GM23338 (cell line): ENCODE data around the gene AMOTL1. TPM values are rescaled to one million over a fixed set of nuclear protein-coding genes. Genes with fewer than 3 reads are reported as not detected.

Experiments
- ATAC-seq: fragments of 200-7000 bp; cut with Tn5 transposase; 3 replicates; pipeline ENCODE4 v1.9.1; 2020
- DNase-seq: peaks from one replicate; pipeline ENCODE4 v3.0.0-alpha.2; 2015; ENCODE audit warnings: low spot score
- H2AFZ ChIP-seq: fragments of 200-600 bp; sonication (generic); 2 replicates; pipeline ENCODE4 v1.8.0; 2016; ENCODE audit warnings: antibody characterized with exemption, mild to moderate bottlenecking, moderate library complexity
- H3F3A ChIP-seq: fragments of 200-600 bp; sonication (generic); replicated peaks from 2 replicates; pipeline ENCODE4 v1.8.0; 2017; ENCODE audit warnings: antibody characterized with exemption, mixed run types, low read depth
- H3K27ac ChIP-seq: fragments of 200-600 bp; sonication (generic); 2 replicates; pipeline ENCODE4 v1.6.1; 2016; ENCODE audit warnings: low read depth
- H3K27me3 ChIP-seq: fragments of 200-600 bp; sonication (generic); 2 replicates; pipeline ENCODE4 v1.8.0; 2016; ENCODE audit warnings: mild to moderate bottlenecking, mixed run types, moderate library complexity; ENCODE audit not compliant: insufficient read depth
- H3K36me3 ChIP-seq: fragments of 200-600 bp; sonication (generic); 2 replicates; pipeline ENCODE4 v1.8.0; 2016; ENCODE audit warnings: mild to moderate bottlenecking; ENCODE audit not compliant: insufficient read depth
- H3K4me1 ChIP-seq: fragments of 200-600 bp; sonication (generic); 2 replicates; pipeline ENCODE4 v1.8.0; 2016; ENCODE audit warnings: mild to moderate bottlenecking, moderate library complexity; ENCODE audit not compliant: insufficient read depth
- H3K4me2 ChIP-seq: fragments of 200-600 bp; sonication (generic); 2 replicates; pipeline ENCODE4 v1.7.1; 2017; ENCODE audit warnings: mixed run types
- H3K4me3 ChIP-seq: fragments of 200-600 bp; sonication (generic); 2 replicates; pipeline ENCODE4 v1.6.1; 2016; ENCODE audit warnings: mixed run types
- H3K79me2 ChIP-seq: fragments of 200-600 bp; sonication (generic); replicated peaks from 2 replicates; pipeline ENCODE4 v1.8.0; 2017; ENCODE audit warnings: mild to moderate bottlenecking; ENCODE audit not compliant: insufficient read depth
- H3K9me2 ChIP-seq: fragments of 200-600 bp; sonication (generic); 2 replicates; pipeline ENCODE4 v1.8.0; 2017; ENCODE audit not compliant: insufficient read depth
- H4K20me1 ChIP-seq: fragments of 200-600 bp; sonication (generic); replicated peaks from 2 replicates; pipeline ENCODE4 v1.8.0; 2017; ENCODE audit warnings: mild to moderate bottlenecking; ENCODE audit not compliant: insufficient read depth
- H3K27ac Mint-ChIP-seq: 2 replicates; pipeline ENCODE4 v1.8.0; 2020; ENCODE audit warnings: inconsistent platforms, mild to moderate bottlenecking, moderate library complexity, mixed read lengths
- H3K27me3 Mint-ChIP-seq: 3 replicates; pipeline ENCODE4 v1.8.0; 2022; ENCODE audit warnings: low read depth, mild to moderate bottlenecking, moderate library complexity, mixed read lengths, inconsistent platforms; ENCODE audit not compliant: insufficient read depth, poor library complexity
- H3K36me3 Mint-ChIP-seq: 3 replicates; pipeline ENCODE4 v1.8.0; 2021; ENCODE audit warnings: low read depth, mild to moderate bottlenecking, inconsistent platforms, moderate library complexity, mixed read lengths
- H3K4me1 Mint-ChIP-seq: 3 replicates; pipeline ENCODE4 v1.8.0; 2020; ENCODE audit warnings: mild to moderate bottlenecking, inconsistent platforms, mixed read lengths
- H3K4me3 Mint-ChIP-seq: 3 replicates; pipeline ENCODE4 v1.8.0; 2021; ENCODE audit warnings: moderate library complexity, mild to moderate bottlenecking, inconsistent platforms, mixed read lengths
- H3K9me3 Mint-ChIP-seq: 3 replicates; pipeline ENCODE4 v1.8.0; 2020; ENCODE audit warnings: moderate library complexity, mild to moderate bottlenecking, inconsistent platforms, mixed read lengths
- CREB1 ChIP-seq: fragments of 250-450 bp; sonication (Bioruptor Pico); IDR thresholded peaks from 2 replicates; pipeline ENCODE4 v1.5.0; 2020; ENCODE audit warnings: low read depth, mild to moderate bottlenecking, moderate library complexity
- CTCF ChIP-seq, 2 experiments: fragments of 200-600 bp in 1 of 2; sonication (generic) in 1 of 2; conservative IDR thresholded peaks; 2 replicates each; pipeline versions ENCODE4 v1.5.1 to v1.6.1; 2016 to 2017; ENCODE audit warnings: antibody characterized with exemption in 2 of 2, low read depth in 2 of 2, mild to moderate bottlenecking in 2 of 2, moderate library complexity in 1 of 2
- ETS1 ChIP-seq: IDR thresholded peaks from 2 replicates; pipeline ENCODE4 v1.6.1; 2016; ENCODE audit warnings: antibody characterized with exemption
- EZH2 ChIP-seq: fragments of 200-600 bp; sonication (generic); IDR thresholded peaks from one replicate; pipeline ENCODE4 v1.8.0; 2017; ENCODE audit warnings: antibody characterized with exemption, mild to moderate bottlenecking, low read depth; ENCODE audit not compliant: unreplicated experiment
- EZH2phosphoT487 ChIP-seq: fragments of 200-600 bp; sonication (generic); IDR thresholded peaks from one replicate; pipeline ENCODE4 v1.8.1; 2018; ENCODE audit warnings: antibody characterized with exemption; ENCODE audit not compliant: unreplicated experiment
- JUNB ChIP-seq: IDR thresholded peaks from one replicate; pipeline ENCODE4 v1.6.1; 2016; ENCODE audit warnings: antibody characterized with exemption; ENCODE audit not compliant: unreplicated experiment
- NANOG ChIP-seq: IDR thresholded peaks from 2 replicates; pipeline ENCODE4 v1.6.1; 2016; ENCODE audit warnings: antibody characterized with exemption, borderline replicate concordance
- POLR2AphosphoS5 ChIP-seq: IDR thresholded peaks from 2 replicates; pipeline ENCODE4 v1.6.1; 2016; ENCODE audit warnings: antibody characterized with exemption, low read depth
- REST ChIP-seq: IDR thresholded peaks from one replicate; pipeline ENCODE4 v1.6.1; 2018; ENCODE audit warnings: antibody characterized with exemption; ENCODE audit not compliant: unreplicated experiment
- STAT1 ChIP-seq: IDR thresholded peaks from one replicate; pipeline ENCODE4 v1.6.1; 2016; ENCODE audit warnings: antibody characterized with exemption; ENCODE audit not compliant: unreplicated experiment
- ZNF114 ChIP-seq: fragments of 250-450 bp; sonication (Bioruptor Pico); IDR thresholded peaks from 2 replicates; pipeline ENCODE4 v1.5.0; 2020; ENCODE audit warnings: mild to moderate bottlenecking, moderate library complexity
- ZNF331 ChIP-seq: fragments of 250-450 bp; sonication (Bioruptor Pico); IDR thresholded peaks from 2 replicates; pipeline ENCODE4 v1.5.0; 2020; ENCODE audit warnings: low read depth, mild to moderate bottlenecking, moderate library complexity
- ZNF462 ChIP-seq: fragments of 250-450 bp; sonication (Bioruptor Pico); IDR thresholded peaks from 2 replicates; pipeline ENCODE4 v1.5.0; 2020; ENCODE audit warnings: mild to moderate bottlenecking, moderate library complexity
- polyA plus RNA-seq: library from polyadenylated mRNA; unstranded; fragments of >200 nt; fragmentation: Nextera tagmentation; extraction: Ambion mirVana; gene quantifications from 2 replicates; pipeline ENCODE4 v1.2.1, GENCODE V29; 2016
- total RNA-seq: library from RNA; depleted of rRNA; stranded (reverse); fragments of >200 nt; shearing (Covaris generic); gene quantifications from 2 replicates; pipeline ENCODE4 v1.2.3, GENCODE V29; 2014

AMOTL1 gene
- total and polyA plus RNA-seq, 2 experiments from 2014 or later: 4.3 to 18.7 TPM

GRCh38 chr11:94815705-94816344, 47.7 kb downstream of the AMOTL1 start:
- no peak overlapping the region for H3K27ac Mint-ChIP-seq
- no peak overlapping the region for H3K4me2 ChIP-seq
- peaks cover 5% of the 10 kb centered on the region for H3K27me3 Mint-ChIP-seq
- no peak for TF ChIP-seq JUNB
- no peak for TF ChIP-seq EZH2
- TF ChIP-seq STAT1: no peak
- TF ChIP-seq CREB1: no peak
- TF ChIP-seq POLR2AphosphoS5: no peak
- TF ChIP-seq ETS1: no peak
- no peak for TF ChIP-seq EZH2phosphoT487
- TF ChIP-seq CTCF (conservative IDR thresholded peaks at IDR 0.05; ENCODE audit: low read depth in 2 of 2): no peak
- TF ChIP-seq ZNF114: no peak
- TF ChIP-seq ZNF331: no peak
- TF ChIP-seq ZNF462 (CRISPR knock-in tag): no peak
- no peak for TF ChIP-seq REST
- TF ChIP-seq NANOG: no peak
- peaks cover 54% of the 10 kb centered on the region for H3K9me3 Mint-ChIP-seq
- H4K20me1 ChIP-seq: no peaks in the 10 kb centered on the region
- peaks cover 11% of the 10 kb centered on the region for H3K4me1 ChIP-seq
- H3K4me1 Mint-ChIP-seq: peaks cover under 1% of the 10 kb centered on the region
- no peaks in the 10 kb centered on the region for H3F3A ChIP-seq
- H2AFZ ChIP-seq: no peak overlapping the region
- DNase-seq: peak; percentile 82
- H3K4me3 Mint-ChIP-seq: no peak overlapping the region
- no peaks in the 10 kb centered on the region for H3K79me2 ChIP-seq
- peaks cover 32% of the 10 kb centered on the region for H3K36me3 ChIP-seq
- peaks cover 8% of the 10 kb centered on the region; the same call in 1 of the 2 replicates for H3K9me2 ChIP-seq
- H3K27me3 ChIP-seq: no peaks in the 10 kb centered on the region
- H3K4me3 ChIP-seq: no peak overlapping the region
- peaks cover 89% of the 10 kb centered on the region for H3K36me3 Mint-ChIP-seq
- H3K27ac ChIP-seq: no peak overlapping the region
- no peak for ATAC-seq
